GM12878 (cell line): ENCODE results near the gene P4HTM. TPM values are rescaled to one million over a fixed set of nuclear protein-coding genes. Genes with fewer than 3 reads are reported as not detected.

Source experiments
- ATAC-seq: fragments of 200-7000 bp; cut with Tn5 transposase; 3 replicates; pipeline ENCODE4 v1.9.1; 2020; ENCODE audit warnings: mild to moderate bottlenecking, moderate library complexity
- BruUV-seq: library from RNA; stranded (reverse); fragments of 400-500 nt; replicated peaks from 2 replicates; lab custom pipeline; 2021; lab: Mats Ljungman, UMichigan
- CTCF ChIA-PET: fragments of 300-600 bp; sonication (Branson Sonifier 250); formaldehyde crosslinking; extraction: SDS; loops from one replicate; lab custom pipeline; 2021; ENCODE audit warnings: inconsistent platforms; lab: Yijun Ruan, JAX
- POLR2A ChIA-PET: fragments of 350-600 bp; formaldehyde crosslinking; extraction: SDS; loops from one replicate; lab custom pipeline; 2021; ENCODE audit warnings: inconsistent platforms; lab: Charles Lee
- RAD21 ChIA-PET: fragments of 300-600 bp; sonication (Branson Sonifier 250); formaldehyde crosslinking; loops from one replicate; lab custom pipeline; 2023; ENCODE audit warnings: antibody characterized with exemption; ENCODE audit not compliant: unreplicated experiment; lab: Charles Lee
- SMC1A ChIA-PET: fragments of 300-600 bp; sonication (Branson Sonifier 250); formaldehyde crosslinking; loops from one replicate; lab custom pipeline; 2023; ENCODE audit not compliant: unreplicated experiment, uncharacterized antibody; lab: Charles Lee
- DNase-seq: peaks from one replicate; pipeline ENCODE4 v3.0.0-alpha.2; 2011; ENCODE audit warnings: low read depth, low spot score
- FAIRE-seq: peaks from 3 replicates; lab custom pipeline; 2011; peaks lifted over from hg19 to GRCh38; lab: Jason Lieb, UNC
- H2AFZ ChIP-seq: 2 replicates; pipeline ENCODE4 v1.6.0; 2011; ENCODE audit warnings: low read depth, low read length, control low read depth; ENCODE audit not compliant: control insufficient read depth
- H3K27ac ChIP-seq: 2 replicates; pipeline ENCODE4 v1.5.1; 2011; ENCODE audit warnings: control low read depth; ENCODE audit not compliant: control insufficient read depth, insufficient read depth
- H3K27me3 ChIP-seq, 2 experiments: replicated peaks in 1 of 2; 2 replicates each; pipeline versions ENCODE4 v1.6.0 to v1.6.1; 2011; ENCODE audit warnings: low read length in 1 of 2; ENCODE audit not compliant: control insufficient read depth in 2 of 2, insufficient read depth in 2 of 2
- H3K36me3 ChIP-seq, 2 experiments: 2 replicates each; pipeline ENCODE4 v1.5.1; 2011; ENCODE audit warnings: low read length in 1 of 2; ENCODE audit not compliant: control insufficient read depth in 2 of 2, insufficient read depth in 2 of 2
- H3K4me1 ChIP-seq: 2 replicates; pipeline ENCODE4 v1.6.1; 2011; ENCODE audit warnings: mild to moderate bottlenecking, low read length, moderate library complexity, mixed read lengths; ENCODE audit not compliant: control insufficient read depth, insufficient read depth
- H3K4me2 ChIP-seq: 2 replicates; pipeline ENCODE4 v1.6.0; 2011; ENCODE audit warnings: control low read depth; ENCODE audit not compliant: control insufficient read depth, insufficient read depth
- H3K4me3 ChIP-seq: fragments of 200-600 bp; sonication (generic); 2 replicates; pipeline ENCODE4 v1.5.1; 2016
- H3K79me2 ChIP-seq: 2 replicates; pipeline ENCODE4 v1.6.0; 2011; ENCODE audit warnings: low read length; ENCODE audit not compliant: control insufficient read depth, insufficient read depth
- H3K9ac ChIP-seq: 2 replicates; pipeline ENCODE4 v1.8.0; 2011; ENCODE audit warnings: low read length, control low read depth, mixed read lengths; ENCODE audit not compliant: control insufficient read depth, insufficient read depth
- H3K9me3 ChIP-seq: replicated peaks from 3 replicates; pipeline ENCODE4 v1.5.1; 2011; ENCODE audit warnings: mild to moderate bottlenecking, low read length; ENCODE audit not compliant: control insufficient read depth, insufficient read depth
- H4K20me1 ChIP-seq: 2 replicates; pipeline ENCODE4 v1.6.0; 2011; ENCODE audit not compliant: control insufficient read depth, insufficient read depth
- BMI1 ChIP-seq: fragments of 450-650 bp; IDR thresholded peaks from 2 replicates; pipeline ENCODE4 v1.6.1; 2016; ENCODE audit warnings: mild to moderate bottlenecking, moderate library complexity, borderline replicate concordance
- EGR1 ChIP-seq, 2 experiments: IDR thresholded peaks; 1 replicate in 1 of 2; 2 replicates in 1 of 2; pipeline ENCODE4 v1.6.1; 2011 to 2012; ENCODE audit warnings: low read depth in 2 of 2, low read length in 2 of 2, borderline replicate concordance in 1 of 2, mild to moderate bottlenecking in 1 of 2, moderate library complexity in 1 of 2
- KLF5 ChIP-seq: fragments of 450-650 bp; IDR thresholded peaks from 2 replicates; pipeline ENCODE4 v1.6.1; 2014; ENCODE audit warnings: mild to moderate bottlenecking; ENCODE audit not compliant: partially characterized antibody
- POLR2AphosphoS2 ChIP-seq: IDR thresholded peaks from 2 replicates; pipeline ENCODE4 v1.6.1; 2011; ENCODE audit warnings: low read depth, mild to moderate bottlenecking, low read length, improper control_type of control experiment, moderate library complexity
- RCOR1 ChIP-seq: conservative IDR thresholded peaks from 2 replicates; pipeline ENCODE4 v1.6.1; 2012; ENCODE audit warnings: low read depth, low read length, improper control_type of control experiment
- SMAD5 ChIP-seq: IDR thresholded peaks from 2 replicates; pipeline ENCODE4 v1.6.1; 2016; ENCODE audit warnings: antibody characterized with exemption, low read depth
- WGBS: methylation state at CpG from one replicate; pipeline ENCODE4 v1.1.6; 2016; ENCODE audit warnings: low lambda C conversion rate; ENCODE audit not compliant: insufficient replicate concordance, insufficient coverage; ENCODE audit errors: missing lambda C conversion rate; 5-methylcytosine and 5-hydroxymethylcytosine counted together
- in situ Hi-C: fragments of 300-500 bp; cut with MboI; formaldehyde crosslinking; loops from 9 replicates; pipeline ENCODE4 v1.14.3; 2018; ENCODE audit warnings: mixed read lengths
- intact Hi-C: fragments of 100-400 bp; cut with micrococcal nuclease; formaldehyde crosslinking; loops from one replicate; pipeline ENCODE4 v1.14.2; 2022; ENCODE audit not compliant: unreplicated experiment
- polyA plus RNA-seq, 11 experiments: library from polyadenylated mRNA; depleted of rRNA in 4 of 11; unstranded in 6 of 11; stranded (reverse) in 5 of 11; fragments of >200 nt; fragmentation: Nextera tagmentation in 4 of 11; fragmentation: Illumina TruSeq in 1 of 11; extraction: Ambion mirVana in 4 of 11; extraction: Trizol in 1 of 11; gene quantifications; 1 replicate in 1 of 11; 2 replicates in 10 of 11; pipeline versions ENCODE4 v1.2.1 to v1.2.3, GENCODE V29; 2011 to 2016; ENCODE audit warnings: inconsistent platforms in 2 of 11, missing spikeins in 2 of 11, low read depth in 1 of 11
- total RNA-seq, 4 experiments: library from RNA; depleted of rRNA in 3 of 4; stranded (reverse); fragments of >200 nt in 3 of 4; fragmentation: Illumina TruSeq in 1 of 4; extraction: Trizol in 1 of 4; gene quantifications; 2 replicates each; pipeline versions ENCODE4 v1.2.1 to v1.2.3, GENCODE V29; 2013 to 2021
- TF ChIP-seq, protein P1 (sequence below): fragments of 450-650 bp; IDR thresholded peaks from 2 replicates; pipeline ENCODE4 v1.6.1; 2017; ENCODE audit warnings: antibody characterized with exemption, mild to moderate bottlenecking, moderate library complexity
- TF ChIP-seq, protein P2 (sequence below): fragments of 450-650 bp; formaldehyde crosslinking; IDR thresholded peaks from 2 replicates; pipeline ENCODE4 v1.5.0; 2022; ENCODE audit warnings: mild to moderate bottlenecking, missing genetic modification characterization
- TF ChIP-seq, protein P3 (sequence below): IDR thresholded peaks from 2 replicates; pipeline ENCODE4 v1.6.1; 2012; ENCODE audit warnings: low read depth, low read length, improper control_type of control experiment

The P4HTM gene
- total and polyA plus RNA-seq, 10 of the 15 experiments (the other 5 are each of a cell fraction or from before 2014, with no cell fraction given) = 0.76 to 28.8 (median 22.9) TPM

DNA sequence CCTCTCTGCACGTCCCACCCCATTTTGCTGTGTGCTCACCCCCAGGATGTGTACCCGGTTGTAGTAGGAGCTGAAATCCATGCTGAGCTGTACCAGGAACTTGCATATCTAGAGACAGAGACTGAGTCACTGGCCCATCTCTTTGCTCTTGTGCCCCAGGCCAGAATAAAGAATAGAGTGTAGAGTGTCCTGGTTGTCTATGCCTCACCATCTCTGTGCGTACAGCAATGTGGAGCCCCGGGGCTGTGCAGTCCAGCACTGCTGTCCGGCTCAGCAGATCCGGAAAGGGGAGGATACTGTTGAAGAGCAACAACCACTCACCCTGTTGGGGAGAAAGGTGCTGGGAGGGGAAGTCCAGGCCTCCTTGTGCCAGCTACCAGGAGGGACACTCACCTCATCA, 25.7 kb downstream of the P4HTM start:
- ChIA-PET POLR2A (no interaction called here), RAD21 (no interaction called here), SMC1A (interaction anchor here (1.3 kb wide), 1 partner anchor 28 kb away, joined by 3 read pairs; no protein-coding TSS in a partner anchor), CTCF (interaction anchor here (3.3 kb wide), 1 partner anchor 26 kb away, joined by 21 read pairs; the partner anchor contains the start of gene P4HTM)
- no peak overlapping the region for H3K27ac ChIP-seq
- H3K9ac ChIP-seq = no peak overlapping the region
- H4K20me1 ChIP-seq = 0 out of 2 replicates have a peak, but pooled peaks cover 3% of the 10 kb centered on the region
- no peak overlapping the region for H3K4me3 ChIP-seq
- H3K36me3 ChIP-seq = peaks cover 24 to 30% of the 10 kb centered on the region in 2 experiments
- peaks cover 5% of the 10 kb centered on the region; the same call in 1 of the 2 replicates for H3K4me1 ChIP-seq
- in situ Hi-C loops = no loop called here
- intact Hi-C loops = loop anchor here (2.0 kb wide), 1 partner anchor 27 kb away; no protein-coding TSS in a partner anchor
- no peak for TF ChIP-seq SMAD5
- TF ChIP-seq, protein P1, sequence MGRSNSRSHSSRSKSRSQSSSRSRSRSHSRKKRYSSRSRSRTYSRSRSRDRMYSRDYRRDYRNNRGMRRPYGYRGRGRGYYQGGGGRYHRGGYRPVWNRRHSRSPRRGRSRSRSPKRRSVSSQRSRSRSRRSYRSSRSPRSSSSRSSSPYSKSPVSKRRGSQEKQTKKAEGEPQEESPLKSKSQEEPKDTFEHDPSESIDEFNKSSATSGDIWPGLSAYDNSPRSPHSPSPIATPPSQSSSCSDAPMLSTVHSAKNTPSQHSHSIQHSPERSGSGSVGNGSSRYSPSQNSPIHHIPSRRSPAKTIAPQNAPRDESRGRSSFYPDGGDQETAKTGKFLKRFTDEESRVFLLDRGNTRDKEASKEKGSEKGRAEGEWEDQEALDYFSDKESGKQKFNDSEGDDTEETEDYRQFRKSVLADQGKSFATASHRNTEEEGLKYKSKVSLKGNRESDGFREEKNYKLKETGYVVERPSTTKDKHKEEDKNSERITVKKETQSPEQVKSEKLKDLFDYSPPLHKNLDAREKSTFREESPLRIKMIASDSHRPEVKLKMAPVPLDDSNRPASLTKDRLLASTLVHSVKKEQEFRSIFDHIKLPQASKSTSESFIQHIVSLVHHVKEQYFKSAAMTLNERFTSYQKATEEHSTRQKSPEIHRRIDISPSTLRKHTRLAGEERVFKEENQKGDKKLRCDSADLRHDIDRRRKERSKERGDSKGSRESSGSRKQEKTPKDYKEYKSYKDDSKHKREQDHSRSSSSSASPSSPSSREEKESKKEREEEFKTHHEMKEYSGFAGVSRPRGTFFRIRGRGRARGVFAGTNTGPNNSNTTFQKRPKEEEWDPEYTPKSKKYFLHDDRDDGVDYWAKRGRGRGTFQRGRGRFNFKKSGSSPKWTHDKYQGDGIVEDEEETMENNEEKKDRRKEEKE = no peak
- TF ChIP-seq BMI1 = no peak
- no peak for TF ChIP-seq KLF5
- no peak for TF ChIP-seq RCOR1
- peak; percentile 4; the same call in 1 of the 2 replicates for TF ChIP-seq POLR2AphosphoS2
- TF ChIP-seq, protein P2, sequence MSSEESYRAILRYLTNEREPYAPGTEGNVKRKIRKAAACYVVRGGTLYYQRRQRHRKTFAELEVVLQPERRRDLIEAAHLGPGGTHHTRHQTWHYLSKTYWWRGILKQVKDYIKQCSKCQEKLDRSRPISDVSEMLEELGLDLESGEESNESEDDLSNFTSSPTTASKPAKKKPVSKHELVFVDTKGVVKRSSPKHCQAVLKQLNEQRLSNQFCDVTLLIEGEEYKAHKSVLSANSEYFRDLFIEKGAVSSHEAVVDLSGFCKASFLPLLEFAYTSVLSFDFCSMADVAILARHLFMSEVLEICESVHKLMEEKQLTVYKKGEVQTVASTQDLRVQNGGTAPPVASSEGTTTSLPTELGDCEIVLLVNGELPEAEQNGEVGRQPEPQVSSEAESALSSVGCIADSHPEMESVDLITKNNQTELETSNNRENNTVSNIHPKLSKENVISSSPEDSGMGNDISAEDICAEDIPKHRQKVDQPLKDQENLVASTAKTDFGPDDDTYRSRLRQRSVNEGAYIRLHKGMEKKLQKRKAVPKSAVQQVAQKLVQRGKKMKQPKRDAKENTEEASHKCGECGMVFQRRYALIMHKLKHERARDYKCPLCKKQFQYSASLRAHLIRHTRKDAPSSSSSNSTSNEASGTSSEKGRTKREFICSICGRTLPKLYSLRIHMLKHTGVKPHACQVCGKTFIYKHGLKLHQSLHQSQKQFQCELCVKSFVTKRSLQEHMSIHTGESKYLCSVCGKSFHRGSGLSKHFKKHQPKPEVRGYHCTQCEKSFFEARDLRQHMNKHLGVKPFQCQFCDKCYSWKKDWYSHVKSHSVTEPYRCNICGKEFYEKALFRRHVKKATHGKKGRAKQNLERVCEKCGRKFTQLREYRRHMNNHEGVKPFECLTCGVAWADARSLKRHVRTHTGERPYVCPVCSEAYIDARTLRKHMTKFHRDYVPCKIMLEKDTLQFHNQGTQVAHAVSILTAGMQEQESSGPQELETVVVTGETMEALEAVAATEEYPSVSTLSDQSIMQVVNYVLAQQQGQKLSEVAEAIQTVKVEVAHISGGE = no peak
- TF ChIP-seq, protein P3, sequence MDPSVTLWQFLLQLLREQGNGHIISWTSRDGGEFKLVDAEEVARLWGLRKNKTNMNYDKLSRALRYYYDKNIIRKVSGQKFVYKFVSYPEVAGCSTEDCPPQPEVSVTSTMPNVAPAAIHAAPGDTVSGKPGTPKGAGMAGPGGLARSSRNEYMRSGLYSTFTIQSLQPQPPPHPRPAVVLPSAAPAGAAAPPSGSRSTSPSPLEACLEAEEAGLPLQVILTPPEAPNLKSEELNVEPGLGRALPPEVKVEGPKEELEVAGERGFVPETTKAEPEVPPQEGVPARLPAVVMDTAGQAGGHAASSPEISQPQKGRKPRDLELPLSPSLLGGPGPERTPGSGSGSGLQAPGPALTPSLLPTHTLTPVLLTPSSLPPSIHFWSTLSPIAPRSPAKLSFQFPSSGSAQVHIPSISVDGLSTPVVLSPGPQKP = no peak
- no peak for TF ChIP-seq EGR1 (IDR thresholded peaks at IDR 0.05; ENCODE audit: borderline replicate concordance in 1 of 2, low read depth in 2 of 2, low read length in 2 of 2)
- ATAC-seq (no peak), FAIRE-seq (no peak), DNase-seq (no peak)
- H3K27me3 ChIP-seq = no peaks in the 10 kb centered on the region
- no peak overlapping the region for H3K4me2 ChIP-seq
- H3K79me2 ChIP-seq = peaks cover 21% of the 10 kb centered on the region
- no peak overlapping the region for H2AFZ ChIP-seq
- no peaks in the 10 kb centered on the region for H3K9me3 ChIP-seq
- WGBS = 97% methylated on average over 6 of the region's 6 CpGs
- BruUV-seq = TSS peak; percentile 56
